ENCODE data around the gene NAP1L4.
A peak's percentile ranks its signal among the peaks of the same experiment; 100 is the strongest.

- TF ChIP-seq CTCF (IDR thresholded peaks at IDR 0.05; ENCODE audit: low read length) (peak; percentile 91), EZH2 (IDR thresholded peaks at IDR 0.05; ENCODE audit: borderline replicate concordance, low read length) (no peak)
These were observed 45.2 kb upstream of the NAP1L4 start for GRCh38 chr11:3037040-3037944.

All from OCI-LY1 (cell line).